Epithelial cell of esophagus (primary cell): ENCODE measurements around the gene WWTR1.

Experiments
- DNase-seq: peaks from one replicate; pipeline ENCODE4 v3.0.0; 2010; ENCODE audit warnings: low read depth
- H3K4me3 ChIP-seq: 2 replicates; pipeline ENCODE4 v1.5.1; 2011; ENCODE audit warnings: mild to moderate bottlenecking, low read length, control low read depth
- CTCF ChIP-seq: IDR thresholded peaks from 2 replicates; pipeline ENCODE4 v1.5.1; 2011; ENCODE audit warnings: low read depth, mild to moderate bottlenecking, low read length, control low read depth, inconsistent platforms; ENCODE audit not compliant: insufficient read depth; ENCODE audit errors: missing control alignments

The WWTR1 gene

GRCh38 chr3:149657926-149658743, at the start of gene WWTR1:
Gene WWTR1, minus strand, starts transcription at chr3:149658025. Its CDS starts 719 bp downstream, at chr3:149657306.
- H3K4me3 ChIP-seq = peak within 1 kb of the TSS; percentile 59
- peak; percentile 92 for DNase-seq
- no peak for TF ChIP-seq CTCF

GRCh38 chr3:149706905-149707304, 49.1 kb upstream of the WWTR1 start:
- no peak for TF ChIP-seq CTCF
- no peak overlapping the region for H3K4me3 ChIP-seq
- DNase-seq = no peak

GRCh38 chr3:149705416-149705815, 47.6 kb upstream of the WWTR1 start:
- no peak overlapping the region for H3K4me3 ChIP-seq
- no peak for DNase-seq

GRCh38 chr3:149703466-149703865, 45.6 kb upstream of the WWTR1 start:
- TF ChIP-seq CTCF = no peak
- DNase-seq = no peak

More at GRCh38 chr3:149705416-149705815, 47.6 kb upstream of the WWTR1 start:
- no peak for TF ChIP-seq CTCF

GRCh38 chr3:149702691-149703441, 45.0 kb upstream of the WWTR1 start:
- DNase-seq = peak; percentile 64
- H3K4me3 ChIP-seq = no peak overlapping the region
- no peak for TF ChIP-seq CTCF

More at GRCh38 chr3:149703466-149703865, 45.6 kb upstream of the WWTR1 start:
- H3K4me3 ChIP-seq = no peak overlapping the region

- no peak overlapping the region for H3K4me3 ChIP-seq
- no peak for TF ChIP-seq CTCF
- peak; percentile 37 for DNase-seq
These were observed 44.1 kb upstream of the WWTR1 start for GRCh38 chr3:149701977-149702350.
